ENCODE measurements around the gene KBTBD8. TPM values are rescaled to one million over a fixed set of nuclear protein-coding genes. Genes with fewer than 3 reads are reported as not detected.

Gene KBTBD8, protein sequence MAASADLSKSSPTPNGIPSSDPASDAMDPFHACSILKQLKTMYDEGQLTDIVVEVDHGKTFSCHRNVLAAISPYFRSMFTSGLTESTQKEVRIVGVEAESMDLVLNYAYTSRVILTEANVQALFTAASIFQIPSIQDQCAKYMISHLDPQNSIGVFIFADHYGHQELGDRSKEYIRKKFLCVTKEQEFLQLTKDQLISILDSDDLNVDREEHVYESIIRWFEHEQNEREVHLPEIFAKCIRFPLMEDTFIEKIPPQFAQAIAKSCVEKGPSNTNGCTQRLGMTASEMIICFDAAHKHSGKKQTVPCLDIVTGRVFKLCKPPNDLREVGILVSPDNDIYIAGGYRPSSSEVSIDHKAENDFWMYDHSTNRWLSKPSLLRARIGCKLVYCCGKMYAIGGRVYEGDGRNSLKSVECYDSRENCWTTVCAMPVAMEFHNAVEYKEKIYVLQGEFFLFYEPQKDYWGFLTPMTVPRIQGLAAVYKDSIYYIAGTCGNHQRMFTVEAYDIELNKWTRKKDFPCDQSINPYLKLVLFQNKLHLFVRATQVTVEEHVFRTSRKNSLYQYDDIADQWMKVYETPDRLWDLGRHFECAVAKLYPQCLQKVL
- 1 to 10 TPM; 1.2 to 3.1 TPM for total RNA-seq
- 1 to 10 TPM in 1 of 2 donors, under 1 TPM in 1; 0.10 to 1.8 TPM for polyA plus RNA-seq
- long read RNA-seq, donor 1, partial matches to known transcripts, result 0 of 1 reads
- long read RNA-seq, donor 1, other reads (novel, unspliced or antisense), result 1 of 1 reads
- long read RNA-seq, donor 2, result 0 reads

GRCh38 chr3:66998113-66998903 is at the start of gene KBTBD8:
Gene KBTBD8, plus strand, starts transcription at chr3:66998307. Its CDS starts 49 bp downstream, at chr3:66998356.
- no peaks in the 10 kb centered on the region for H3K4me1 ChIP-seq (ENCODE audit: control insufficient read depth in 1 of 2, insufficient read depth in 2 of 2, low read length in 2 of 2)
- peak within 1 kb of the TSS in 1 of 2 donors; percentile 15 for H3K27ac ChIP-seq (ENCODE audit: low read depth in 1 of 2, low read length in 2 of 2)
- H3K9me3 ChIP-seq (ENCODE audit: control insufficient read depth, low read length), result no peaks in the 10 kb centered on the region
- ATAC-seq (ENCODE audit: low FRiP score), result peak; percentile 100
- H3K36me3 ChIP-seq (ENCODE audit: control insufficient read depth in 1 of 2, insufficient read depth in 2 of 2, low read length in 1 of 2), result no peaks in the 10 kb centered on the region
- DNase-seq, result peak; percentile 98 to 99
- intact Hi-C loops (cut with DNase I), result loop anchor here in 1 of 2 donors (10.0 kb wide), 1 partner anchor 1716 kb away; no protein-coding TSS in a partner anchor
- H3K27me3 ChIP-seq (ENCODE audit: control insufficient read depth in 1 of 2, insufficient read depth in 2 of 2, low read length in 1 of 2), result no peaks in the 10 kb centered on the region
- 0 to 1% methylated on average over 73 to 75 of the region's 75 CpGs for WGBS, 2 donors
- H3K4me3 ChIP-seq (ENCODE audit: low read length in 2 of 2), result peak within 1 kb of the TSS; percentile 55 to 79

DNA sequence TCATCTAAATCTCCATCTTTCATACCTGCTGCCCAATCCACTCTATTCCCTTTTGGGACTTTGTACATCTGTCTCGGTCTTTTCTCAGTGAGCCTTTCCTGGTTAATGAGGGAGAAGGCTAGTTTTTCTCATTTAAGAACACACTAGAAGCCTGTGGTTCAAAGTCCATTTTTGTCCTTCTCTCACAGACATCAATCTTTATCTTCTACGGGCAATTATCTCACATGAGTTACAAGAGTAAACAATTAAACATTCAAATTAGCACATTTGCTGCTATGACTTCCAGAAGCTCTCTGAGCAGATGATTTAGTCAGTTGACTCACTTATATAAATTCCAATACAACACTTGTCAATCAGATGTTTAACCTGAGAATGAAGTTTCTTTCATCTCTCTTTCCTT is 49.3 kb upstream of the KBTBD8 start:
- Histone ChIP-seq H3K27me3 (ENCODE audit: control insufficient read depth in 1 of 2, insufficient read depth in 2 of 2, low read length in 1 of 2) (no peaks in the 10 kb centered on the region), H3K36me3 (ENCODE audit: control insufficient read depth in 1 of 2, insufficient read depth in 2 of 2, low read length in 1 of 2) (no peaks in the 10 kb centered on the region), H3K27ac (ENCODE audit: low read depth in 1 of 2, low read length in 2 of 2) (no peak overlapping the region), H3K9me3 (ENCODE audit: control insufficient read depth, low read length) (no peaks in the 10 kb centered on the region), H3K4me3 (ENCODE audit: low read length in 2 of 2) (no peak overlapping the region), H3K4me1 (ENCODE audit: control insufficient read depth in 1 of 2, insufficient read depth in 2 of 2, low read length in 2 of 2) (no peaks in the 10 kb centered on the region)
- DNase-seq (no peak), ATAC-seq (ENCODE audit: low FRiP score) (no peak)
- intact Hi-C loops (cut with DNase I), result no loop called here
- 75 to 80% methylated on average over 2 of the region's 2 CpGs for WGBS, 2 donors

DNA sequence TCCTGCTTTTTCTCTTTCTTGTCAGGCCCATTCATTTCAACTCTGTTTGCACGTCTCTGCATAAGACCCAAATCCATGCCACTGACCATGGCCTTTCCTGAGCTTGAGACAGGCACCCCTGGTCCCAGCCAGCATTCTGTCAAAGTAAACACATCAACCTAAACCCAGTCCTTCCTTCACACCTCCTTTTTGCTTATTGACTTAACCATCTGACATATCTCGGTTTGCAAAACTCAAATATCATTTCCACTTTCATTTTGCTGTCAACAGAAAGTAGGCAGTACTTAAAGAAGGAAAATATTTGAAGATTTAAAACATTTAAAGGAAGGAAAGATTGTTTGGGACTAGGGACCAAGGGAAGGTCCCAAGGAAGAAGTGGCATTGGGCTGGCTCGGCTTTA is 48.2 kb upstream of the KBTBD8 start:
- Histone ChIP-seq H3K27me3 (ENCODE audit: control insufficient read depth in 1 of 2, insufficient read depth in 2 of 2, low read length in 1 of 2) (no peaks in the 10 kb centered on the region), H3K9me3 (ENCODE audit: control insufficient read depth, low read length) (no peaks in the 10 kb centered on the region), H3K27ac (ENCODE audit: low read depth in 1 of 2, low read length in 2 of 2) (no peak overlapping the region), H3K4me1 (ENCODE audit: control insufficient read depth in 1 of 2, insufficient read depth in 2 of 2, low read length in 2 of 2) (no peaks in the 10 kb centered on the region), H3K4me3 (ENCODE audit: low read length in 2 of 2) (no peak overlapping the region), H3K36me3 (ENCODE audit: control insufficient read depth in 1 of 2, insufficient read depth in 2 of 2, low read length in 1 of 2) (no peaks in the 10 kb centered on the region)
- DNase-seq (no peak), ATAC-seq (ENCODE audit: low FRiP score) (no peak)
- 79 to 84% methylated on average over 3 of the region's 3 CpGs for WGBS, 2 donors
- intact Hi-C loops (cut with DNase I), result no loop called here

DNA sequence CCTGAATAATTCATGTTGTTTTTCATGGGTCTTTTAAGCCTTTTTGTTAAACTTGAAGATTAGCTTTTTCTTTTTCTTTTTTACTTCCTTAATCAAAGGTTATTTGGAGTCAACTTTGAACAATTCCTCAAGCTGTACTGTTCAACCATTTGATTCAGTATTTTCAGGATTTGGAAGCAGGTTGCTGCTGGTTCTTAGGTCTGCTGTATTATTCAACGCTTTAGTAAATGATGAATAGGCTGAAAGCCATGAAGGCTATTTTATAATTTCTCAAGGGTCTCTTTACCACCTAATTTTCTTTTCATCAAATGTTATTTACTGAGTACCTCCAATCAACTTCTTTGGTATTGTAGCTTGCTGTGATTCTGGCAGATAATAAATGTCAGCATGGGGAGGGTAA is 45.8 kb upstream of the KBTBD8 start:
- H3K9me3 ChIP-seq (ENCODE audit: control insufficient read depth, low read length), result no peaks in the 10 kb centered on the region
- intact Hi-C loops (cut with DNase I), result no loop called here
- no peaks in the 10 kb centered on the region for H3K27me3 ChIP-seq (ENCODE audit: control insufficient read depth in 1 of 2, insufficient read depth in 2 of 2, low read length in 1 of 2)
- H3K27ac ChIP-seq (ENCODE audit: low read depth in 1 of 2, low read length in 2 of 2), result no peak overlapping the region
- ATAC-seq (ENCODE audit: low FRiP score), result no peak
- H3K4me1 ChIP-seq (ENCODE audit: control insufficient read depth in 1 of 2, insufficient read depth in 2 of 2, low read length in 2 of 2), result no peaks in the 10 kb centered on the region
- WGBS, 2 donors, result 46 to 68% methylated on average over 1 of the region's 1 CpG
- no peak overlapping the region for H3K4me3 ChIP-seq (ENCODE audit: low read length in 2 of 2)
- H3K36me3 ChIP-seq (ENCODE audit: control insufficient read depth in 1 of 2, insufficient read depth in 2 of 2, low read length in 1 of 2), result no peaks in the 10 kb centered on the region
- DNase-seq, result no peak

- WGBS, 2 donors, result 77 to 79% methylated on average over 4 of the region's 4 CpGs
Measured at GRCh38 chr3:66953934-66954445, 44.1 kb upstream of the KBTBD8 start.

DNA sequence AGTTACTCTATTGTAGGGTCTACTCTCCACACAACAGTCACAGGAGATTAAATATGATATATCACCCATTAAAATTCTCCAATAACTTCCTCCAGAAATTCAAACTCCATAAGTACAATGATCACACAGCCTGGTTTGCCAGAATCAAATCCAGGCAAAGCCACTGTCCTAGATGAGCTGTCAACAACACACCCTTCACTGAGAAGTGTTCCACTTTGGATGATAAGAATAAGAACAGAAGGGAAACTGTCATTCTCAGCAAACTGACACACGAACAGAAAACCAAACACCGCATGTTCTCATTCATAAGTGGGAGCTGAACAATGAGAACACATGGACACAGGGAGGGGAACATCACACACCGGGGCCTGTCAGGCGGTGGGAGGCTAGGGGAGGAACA is 41.4 kb upstream of the KBTBD8 start:
- H3K27me3 ChIP-seq (ENCODE audit: control insufficient read depth in 1 of 2, insufficient read depth in 2 of 2, low read length in 1 of 2), result no peaks in the 10 kb centered on the region
- WGBS, 2 donors, result 82 to 94% methylated on average over 4 of the region's 4 CpGs
- no peak overlapping the region for H3K4me3 ChIP-seq (ENCODE audit: low read length in 2 of 2)
- DNase-seq, result no peak
- H3K4me1 ChIP-seq (ENCODE audit: control insufficient read depth in 1 of 2, insufficient read depth in 2 of 2, low read length in 2 of 2), result no peaks in the 10 kb centered on the region
- no peaks in the 10 kb centered on the region for H3K36me3 ChIP-seq (ENCODE audit: control insufficient read depth in 1 of 2, insufficient read depth in 2 of 2, low read length in 1 of 2)
- no peaks in the 10 kb centered on the region for H3K9me3 ChIP-seq (ENCODE audit: control insufficient read depth, low read length)
- intact Hi-C loops (cut with DNase I), result no loop called here
- H3K27ac ChIP-seq (ENCODE audit: low read depth in 1 of 2, low read length in 2 of 2), result no peak overlapping the region
- no peak for ATAC-seq (ENCODE audit: low FRiP score)

More at GRCh38 chr3:66953934-66954445, 44.1 kb upstream of the KBTBD8 start:
- H3K36me3 ChIP-seq (ENCODE audit: control insufficient read depth in 1 of 2, insufficient read depth in 2 of 2, low read length in 1 of 2), result no peaks in the 10 kb centered on the region
- ATAC-seq (ENCODE audit: low FRiP score) (no peak), DNase-seq (no peak)
- H3K27ac ChIP-seq (ENCODE audit: low read depth in 1 of 2, low read length in 2 of 2), result no peak overlapping the region
- H3K9me3 ChIP-seq (ENCODE audit: control insufficient read depth, low read length), result no peaks in the 10 kb centered on the region
- H3K27me3 ChIP-seq (ENCODE audit: control insufficient read depth in 1 of 2, insufficient read depth in 2 of 2, low read length in 1 of 2), result no peaks in the 10 kb centered on the region
- H3K4me3 ChIP-seq (ENCODE audit: low read length in 2 of 2), result no peak overlapping the region
- intact Hi-C loops (cut with DNase I), result no loop called here
- no peaks in the 10 kb centered on the region for H3K4me1 ChIP-seq (ENCODE audit: control insufficient read depth in 1 of 2, insufficient read depth in 2 of 2, low read length in 2 of 2)

DNA sequence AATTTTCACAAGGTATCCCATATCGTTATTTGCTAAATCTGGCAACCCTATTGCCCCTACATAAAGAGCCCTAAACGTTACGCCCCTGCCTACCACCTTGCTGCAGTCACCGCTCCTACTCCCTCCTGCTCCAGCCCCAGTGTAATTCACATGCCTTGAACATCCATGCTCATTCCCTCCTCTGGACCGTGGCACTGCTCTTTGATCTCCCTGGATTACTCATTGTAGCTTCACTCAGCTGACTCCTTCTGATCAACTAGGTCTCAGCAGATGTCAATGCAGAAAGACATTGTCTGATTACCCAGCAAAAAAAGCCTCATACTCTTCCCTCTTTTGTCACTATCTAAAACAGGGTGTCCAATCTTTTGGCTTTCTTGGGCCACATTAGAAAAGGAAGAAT is 40.7 kb upstream of the KBTBD8 start:
- no peak overlapping the region for H3K27ac ChIP-seq (ENCODE audit: low read depth in 1 of 2, low read length in 2 of 2)
- no peaks in the 10 kb centered on the region for H3K4me1 ChIP-seq (ENCODE audit: control insufficient read depth in 1 of 2, insufficient read depth in 2 of 2, low read length in 2 of 2)
- DNase-seq, result no peak
- no peaks in the 10 kb centered on the region for H3K27me3 ChIP-seq (ENCODE audit: control insufficient read depth in 1 of 2, insufficient read depth in 2 of 2, low read length in 1 of 2)
- no peak for ATAC-seq (ENCODE audit: low FRiP score)
- H3K36me3 ChIP-seq (ENCODE audit: control insufficient read depth in 1 of 2, insufficient read depth in 2 of 2, low read length in 1 of 2), result no peaks in the 10 kb centered on the region
- WGBS, 2 donors, result 84 to 90% methylated on average over 5 of the region's 5 CpGs
- H3K4me3 ChIP-seq (ENCODE audit: low read length in 2 of 2), result no peak overlapping the region
- intact Hi-C loops (cut with DNase I), result no loop called here
- no peaks in the 10 kb centered on the region for H3K9me3 ChIP-seq (ENCODE audit: control insufficient read depth, low read length)

- H3K27me3 ChIP-seq (ENCODE audit: control insufficient read depth in 1 of 2, insufficient read depth in 2 of 2, low read length in 1 of 2), result no peaks in the 10 kb centered on the region
- no peaks in the 10 kb centered on the region for H3K36me3 ChIP-seq (ENCODE audit: control insufficient read depth in 1 of 2, insufficient read depth in 2 of 2, low read length in 1 of 2)
- intact Hi-C loops (cut with DNase I), result no loop called here
- no peak overlapping the region for H3K4me3 ChIP-seq (ENCODE audit: low read length in 2 of 2)
- no peaks in the 10 kb centered on the region for H3K9me3 ChIP-seq (ENCODE audit: control insufficient read depth, low read length)
- ATAC-seq (ENCODE audit: low FRiP score) (no peak), DNase-seq (no peak)
- H3K27ac ChIP-seq (ENCODE audit: low read depth in 1 of 2, low read length in 2 of 2), result no peak overlapping the region
- no peaks in the 10 kb centered on the region for H3K4me1 ChIP-seq (ENCODE audit: control insufficient read depth in 1 of 2, insufficient read depth in 2 of 2, low read length in 2 of 2)
- 87 to 93% methylated on average over 1 of the region's 1 CpG for WGBS, 2 donors
Measured at GRCh38 chr3:66958067-66958466, 40.0 kb upstream of the KBTBD8 start.

Measured in aorta (tissue), 5 donors.